GM12891 (cell line): ENCODE results near the gene PIGU.

Source experiments
- DNase-seq: peaks from one replicate; pipeline ENCODE4 v3.0.0; 2011; ENCODE audit warnings: low spot score; ENCODE audit not compliant: insufficient read length
- FAIRE-seq: peaks from 2 replicates; lab custom pipeline; 2011; peaks lifted over from hg19 to GRCh38; lab: Jason Lieb, UNC
- PAX5 ChIP-seq: IDR thresholded peaks from 2 replicates; pipeline ENCODE4 v1.6.1; 2011; ENCODE audit warnings: low read length, moderate library complexity, mild to moderate bottlenecking; ENCODE audit not compliant: insufficient read depth, severe bottlenecking
- POLR2A ChIP-seq: IDR thresholded peaks from 2 replicates; pipeline ENCODE4 v1.6.1; 2011; ENCODE audit warnings: low read depth, low read length, control low read depth
- POLR2AphosphoS5 ChIP-seq: IDR thresholded peaks from 2 replicates; pipeline ENCODE4 v1.6.1; 2011; ENCODE audit warnings: low read depth, low read length, control low read depth
- POU2F2 ChIP-seq: IDR thresholded peaks from 2 replicates; pipeline ENCODE4 v1.6.1; 2011; ENCODE audit warnings: low read depth, mild to moderate bottlenecking, control low read depth, low read length, moderate library complexity
- SPI1 ChIP-seq: IDR thresholded peaks from 2 replicates; pipeline ENCODE4 v1.6.1; 2011; ENCODE audit warnings: low read depth, low read length, control low read depth
- TAF1 ChIP-seq: IDR thresholded peaks from 2 replicates; pipeline ENCODE4 v1.6.1; 2011; ENCODE audit warnings: low read depth, low read length, control low read depth

Gene PIGU

GRCh38 chr20:34706912-34707784 lies 30.3 kb upstream of the PIGU start:
- no peak for FAIRE-seq
- TF ChIP-seq SPI1 (no peak), POLR2AphosphoS5 (no peak), TAF1 (no peak), PAX5 (no peak), POLR2A (no peak), POU2F2 (no peak)

GRCh38 chr20:34706302-34706875 lies 29.5 kb upstream of the PIGU start:
- no peak for DNase-seq
- FAIRE-seq: no peak
- no peak for TF ChIP-seq PAX5
- TF ChIP-seq POLR2A: no peak
- TF ChIP-seq SPI1: no peak
- no peak for TF ChIP-seq TAF1
- no peak for TF ChIP-seq POU2F2

More at GRCh38 chr20:34706912-34707784, 30.3 kb upstream of the PIGU start:
- DNase-seq: no peak

GRCh38 chr20:34705397-34706301 lies 28.8 kb upstream of the PIGU start:
- TF ChIP-seq POLR2A (no peak), POLR2AphosphoS5 (no peak), TAF1 (no peak), SPI1 (no peak), POU2F2 (no peak), PAX5 (no peak)
- FAIRE-seq: no peak
- no peak for DNase-seq

GRCh38 chr20:34705008-34705396 lies 28.1 kb upstream of the PIGU start:
- no peak for TF ChIP-seq PAX5
- TF ChIP-seq POLR2A: no peak
- TF ChIP-seq POLR2AphosphoS5: no peak
- no peak for TF ChIP-seq SPI1
- TF ChIP-seq TAF1: no peak
- no peak for TF ChIP-seq POU2F2
- FAIRE-seq (no peak), DNase-seq (no peak)

GRCh38 chr20:34704177-34705007 lies 27.5 kb upstream of the PIGU start, which contains the start of gene TP53INP2:
TP53INP2 (plus strand) TSS chr20:34704344; CDS start chr20:34708740, 4,396 bp downstream.
- 0 out of 2 replicates have a peak, but pooled peaks have one; percentile 20 for TF ChIP-seq POLR2AphosphoS5
- TF ChIP-seq POU2F2: peak; percentile 97
- no peak for TF ChIP-seq PAX5
- peak; percentile 66 for FAIRE-seq
- DNase-seq: peak; percentile 79

- TF ChIP-seq PAX5 (no peak), SPI1 (no peak)
- DNase-seq: no peak
- no peak for FAIRE-seq
Measured at GRCh38 chr20:34703424-34704176, 26.7 kb upstream of the PIGU start.

GRCh38 chr20:34703061-34703423 lies 26.1 kb upstream of the PIGU start:
- TF ChIP-seq POLR2AphosphoS5: no peak
- TF ChIP-seq PAX5: no peak
- TF ChIP-seq TAF1: no peak
- no peak for TF ChIP-seq POU2F2
- TF ChIP-seq SPI1: no peak
- no peak for TF ChIP-seq POLR2A
- FAIRE-seq (no peak), DNase-seq (no peak)

GRCh38 chr20:34701405-34702085 lies 24.7 kb upstream of the PIGU start:
- TF ChIP-seq SPI1: no peak
- TF ChIP-seq POLR2A: no peak
- TF ChIP-seq TAF1: no peak
- no peak for TF ChIP-seq POLR2AphosphoS5
- no peak for TF ChIP-seq POU2F2
- no peak for TF ChIP-seq PAX5
- no peak for DNase-seq
- no peak for FAIRE-seq
